ENCODE measurements around the gene IBA57.

The IBA57 gene

DNA sequence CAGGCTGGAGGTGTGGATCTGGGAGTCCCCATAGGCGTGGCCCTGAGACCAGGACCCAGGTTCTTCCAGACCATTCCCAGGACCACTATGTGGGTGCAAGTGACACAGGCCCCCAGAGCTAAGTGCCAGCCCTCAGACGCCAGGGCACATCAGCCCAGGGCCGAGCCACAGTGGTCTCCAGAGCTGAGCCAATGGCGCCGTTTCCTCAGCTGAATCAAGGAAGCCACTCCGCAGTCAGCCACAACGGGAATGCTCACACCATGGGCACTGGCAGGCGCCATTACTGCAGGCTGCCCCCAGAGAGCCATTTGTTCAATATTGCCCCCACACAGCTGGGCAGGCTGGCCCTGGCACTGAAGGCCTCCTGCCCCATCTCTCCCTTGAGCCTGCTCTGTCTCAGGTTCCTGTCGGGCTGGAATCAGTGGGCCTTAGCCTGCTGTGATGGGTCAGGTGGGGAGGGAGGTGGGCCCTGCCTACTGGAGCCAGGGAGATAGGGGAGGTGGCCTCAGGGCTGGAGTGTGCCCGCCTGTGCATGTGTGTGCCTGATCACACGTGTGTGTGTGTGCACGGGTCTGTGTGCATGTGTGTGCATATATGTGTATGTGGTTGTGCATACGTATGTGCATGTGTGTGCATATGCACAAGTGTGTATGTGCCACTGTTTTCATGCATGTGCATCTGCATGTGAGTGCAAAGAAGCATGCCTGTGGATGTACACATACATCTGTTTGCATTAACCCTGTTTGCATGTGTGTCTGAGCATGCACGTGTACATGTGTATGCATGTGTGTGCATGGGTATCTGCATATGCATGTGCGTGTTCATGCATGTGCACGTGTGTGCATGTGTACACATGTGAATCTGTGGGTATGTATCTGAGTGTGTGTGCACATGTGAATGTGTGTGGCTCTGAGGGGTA lies 9.7 kb upstream of the IBA57 start:
- no peak for DNase-seq (ENCODE audit: low read depth in 4 of 4, low spot score in 1 of 4)

DNA sequence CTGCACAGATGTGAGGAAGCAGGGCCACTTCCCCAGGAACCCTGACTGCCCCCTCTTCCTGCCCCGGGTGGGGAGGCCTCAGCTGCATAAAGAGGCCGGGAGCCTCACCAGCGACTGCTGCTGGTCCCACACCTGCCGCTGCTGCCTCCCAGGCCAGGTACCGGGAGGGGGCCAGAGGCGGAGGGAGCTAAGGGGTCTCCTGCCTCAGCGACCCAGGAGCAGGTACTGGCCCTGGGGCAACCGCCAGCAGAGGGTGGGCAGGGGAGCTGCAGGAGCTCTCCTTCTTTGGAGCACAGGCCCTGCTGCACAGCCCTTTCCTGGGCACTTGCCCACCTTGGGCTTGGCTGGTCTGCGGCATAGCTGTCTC lies 9.1 kb upstream of the IBA57 start:
- no peak for DNase-seq (ENCODE audit: low read depth in 4 of 4, low spot score in 1 of 4)

DNA sequence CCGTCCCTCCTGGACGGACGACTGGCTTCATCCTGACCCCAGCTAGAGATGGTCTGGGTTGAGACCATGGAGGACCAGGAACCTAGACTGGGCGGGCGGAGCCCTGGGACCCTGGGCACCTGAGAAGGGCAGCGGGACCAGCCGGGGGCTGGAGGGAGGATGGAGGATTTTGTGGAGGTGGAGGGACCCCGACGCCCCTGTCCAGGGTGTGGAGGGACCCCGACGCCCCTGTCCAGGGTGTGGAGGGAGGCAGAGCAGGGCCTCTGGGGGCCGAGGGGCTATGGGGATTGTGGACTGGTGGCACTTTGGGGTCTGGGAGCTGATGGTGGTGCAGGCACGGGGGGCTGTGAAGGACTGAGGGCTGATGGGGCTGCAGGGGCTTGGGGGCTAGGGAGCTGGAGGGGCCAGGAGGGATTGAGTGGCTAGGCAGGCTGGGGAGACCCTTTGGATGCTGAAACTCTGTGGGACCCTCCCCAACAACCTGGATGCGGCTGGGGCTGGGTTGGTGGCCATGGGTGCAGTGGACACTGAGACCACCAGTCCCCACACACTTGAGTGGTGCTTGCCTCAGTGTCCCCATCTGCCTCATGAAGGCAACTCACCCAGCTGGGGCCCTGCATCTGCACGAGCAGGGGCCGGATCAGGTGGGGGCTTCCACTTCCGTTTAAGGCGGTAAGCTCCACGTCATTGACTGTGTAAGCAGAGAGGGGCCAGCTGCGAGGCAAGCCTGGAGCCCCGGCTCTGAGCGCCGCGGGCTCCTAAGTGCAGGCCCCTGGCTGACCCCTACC lies 8.5 kb upstream of the IBA57 start:
- DNase-seq (ENCODE audit: low read depth in 4 of 4, low spot score in 1 of 4) = no peak

DNA sequence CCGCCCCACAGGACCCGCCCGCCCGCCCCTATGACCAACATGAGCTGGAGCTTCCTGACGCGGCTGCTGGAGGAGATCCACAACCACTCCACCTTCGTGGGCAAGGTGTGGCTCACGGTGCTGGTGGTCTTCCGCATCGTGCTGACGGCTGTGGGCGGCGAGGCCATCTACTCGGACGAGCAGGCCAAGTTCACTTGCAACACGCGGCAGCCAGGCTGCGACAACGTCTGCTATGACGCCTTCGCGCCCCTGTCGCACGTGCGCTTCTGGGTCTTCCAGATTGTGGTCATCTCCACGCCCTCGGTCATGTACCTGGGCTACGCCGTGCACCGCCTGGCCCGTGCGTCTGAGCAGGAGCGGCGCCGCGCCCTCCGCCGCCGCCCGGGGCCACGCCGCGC lies 7.9 kb upstream of the IBA57 start:
- DNase-seq (ENCODE audit: low read depth in 4 of 4, low spot score in 1 of 4) = no peak

DNA sequence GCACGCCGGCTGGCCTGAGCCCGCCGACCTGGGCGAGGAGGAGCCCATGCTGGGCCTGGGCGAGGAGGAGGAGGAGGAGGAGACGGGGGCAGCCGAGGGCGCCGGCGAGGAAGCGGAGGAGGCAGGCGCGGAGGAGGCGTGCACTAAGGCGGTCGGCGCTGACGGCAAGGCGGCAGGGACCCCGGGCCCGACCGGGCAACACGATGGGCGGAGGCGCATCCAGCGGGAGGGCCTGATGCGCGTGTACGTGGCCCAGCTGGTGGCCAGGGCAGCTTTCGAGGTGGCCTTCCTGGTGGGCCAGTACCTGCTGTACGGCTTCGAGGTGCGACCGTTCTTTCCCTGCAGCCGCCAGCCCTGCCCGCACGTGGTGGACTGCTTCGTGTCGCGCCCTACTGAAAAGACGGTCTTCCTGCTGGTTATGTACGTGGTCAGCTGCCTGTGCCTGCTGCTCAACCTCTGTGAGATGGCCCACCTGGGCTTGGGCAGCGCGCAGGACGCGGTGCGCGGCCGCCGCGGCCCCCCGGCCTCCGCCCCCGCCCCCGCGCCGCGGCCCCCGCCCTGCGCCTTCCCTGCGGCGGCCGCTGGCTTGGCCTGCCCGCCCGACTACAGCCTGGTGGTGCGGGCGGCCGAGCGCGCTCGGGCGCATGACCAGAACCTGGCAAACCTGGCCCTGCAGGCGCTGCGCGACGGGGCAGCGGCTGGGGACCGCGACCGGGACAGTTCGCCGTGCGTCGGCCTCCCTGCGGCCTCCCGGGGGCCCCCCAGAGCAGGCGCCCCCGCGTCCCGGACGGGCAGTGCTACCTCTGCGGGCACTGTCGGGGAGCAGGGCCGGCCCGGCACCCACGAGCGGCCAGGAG lies 7.2 kb upstream of the IBA57 start:
- DNase-seq (ENCODE audit: low read depth in 4 of 4, low spot score in 1 of 4) = no peak

DNA sequence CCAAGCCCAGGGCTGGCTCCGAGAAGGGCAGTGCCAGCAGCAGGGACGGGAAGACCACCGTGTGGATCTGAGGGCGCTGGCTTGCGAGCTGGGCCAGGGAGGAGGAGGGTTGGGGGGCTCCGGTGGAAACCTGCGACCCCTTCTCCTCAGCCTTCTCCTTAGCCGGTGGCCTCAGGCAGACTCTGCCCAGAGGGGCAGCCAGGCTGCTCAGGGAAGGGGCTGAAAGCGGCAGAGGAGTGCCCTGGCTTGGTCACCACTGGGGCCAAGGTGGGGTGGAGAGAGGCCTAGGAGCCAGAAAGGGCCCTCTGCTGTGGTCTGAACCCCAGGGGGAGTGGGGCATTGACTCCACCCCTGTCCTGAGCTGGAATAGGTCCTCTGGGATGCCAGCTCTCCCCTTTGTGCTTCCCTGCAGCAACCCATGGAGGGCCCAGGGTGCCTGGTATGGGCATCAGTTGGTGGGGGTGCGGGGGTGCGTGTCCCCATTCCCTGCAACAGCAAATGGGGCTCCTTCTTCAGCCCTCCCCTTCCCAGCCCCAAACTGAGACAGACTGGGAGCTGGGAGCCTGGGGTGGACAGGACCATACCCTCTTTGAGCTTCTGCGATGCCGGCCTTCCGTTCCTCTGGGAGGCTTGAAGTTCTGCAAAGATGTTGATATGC lies 6.5 kb upstream of the IBA57 start:
- no peak for DNase-seq (ENCODE audit: low read depth in 4 of 4, low spot score in 1 of 4)

- DNase-seq (ENCODE audit: low read depth in 4 of 4, low spot score in 1 of 4) = no peak
Observed at GRCh38 chr1:228160201-228160761, 5.3 kb upstream of the IBA57 start.

DNA sequence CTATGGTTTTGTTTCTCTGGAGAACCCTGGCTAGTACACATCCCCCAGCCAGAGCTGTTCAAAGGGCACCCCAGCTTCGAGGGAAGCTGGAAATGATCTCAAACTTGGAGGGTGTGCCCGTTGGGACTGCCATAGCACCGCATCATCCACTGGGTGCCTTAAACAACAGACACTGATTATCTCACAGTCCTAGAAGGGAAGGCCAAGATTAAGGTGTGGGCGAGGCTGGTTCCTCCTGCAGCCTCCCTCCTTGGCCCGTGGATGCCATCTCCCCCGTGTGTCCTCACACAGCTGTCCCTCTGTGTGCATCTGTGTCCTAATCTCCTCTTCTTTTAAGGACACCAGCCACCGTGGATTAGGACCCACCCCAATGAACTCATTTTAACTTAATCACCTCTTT lies 4.2 kb upstream of the IBA57 start:
- DNase-seq (ENCODE audit: low read depth in 4 of 4, low spot score in 1 of 4) = no peak

DNA sequence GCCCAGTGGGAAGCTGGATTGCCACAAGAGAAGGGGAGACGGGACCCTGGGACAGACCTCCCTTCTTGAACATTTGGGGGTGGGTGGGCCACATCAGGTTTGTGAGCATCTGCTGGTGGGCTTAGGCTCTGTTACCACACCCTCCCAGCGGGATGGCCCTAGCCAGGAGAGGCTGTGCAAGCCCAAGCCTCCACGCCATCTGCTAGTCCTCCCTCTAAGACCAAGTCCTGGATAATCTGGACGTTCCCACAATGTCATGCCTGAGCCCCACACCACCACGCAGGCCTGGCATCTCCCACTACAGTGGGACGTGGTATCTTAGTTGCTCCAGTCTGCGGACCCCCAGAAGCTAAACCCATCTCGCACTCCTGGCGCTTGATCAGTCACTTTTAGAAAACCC lies 3.7 kb upstream of the IBA57 start:
- no peak for DNase-seq (ENCODE audit: low read depth in 4 of 4, low spot score in 1 of 4)

DNA sequence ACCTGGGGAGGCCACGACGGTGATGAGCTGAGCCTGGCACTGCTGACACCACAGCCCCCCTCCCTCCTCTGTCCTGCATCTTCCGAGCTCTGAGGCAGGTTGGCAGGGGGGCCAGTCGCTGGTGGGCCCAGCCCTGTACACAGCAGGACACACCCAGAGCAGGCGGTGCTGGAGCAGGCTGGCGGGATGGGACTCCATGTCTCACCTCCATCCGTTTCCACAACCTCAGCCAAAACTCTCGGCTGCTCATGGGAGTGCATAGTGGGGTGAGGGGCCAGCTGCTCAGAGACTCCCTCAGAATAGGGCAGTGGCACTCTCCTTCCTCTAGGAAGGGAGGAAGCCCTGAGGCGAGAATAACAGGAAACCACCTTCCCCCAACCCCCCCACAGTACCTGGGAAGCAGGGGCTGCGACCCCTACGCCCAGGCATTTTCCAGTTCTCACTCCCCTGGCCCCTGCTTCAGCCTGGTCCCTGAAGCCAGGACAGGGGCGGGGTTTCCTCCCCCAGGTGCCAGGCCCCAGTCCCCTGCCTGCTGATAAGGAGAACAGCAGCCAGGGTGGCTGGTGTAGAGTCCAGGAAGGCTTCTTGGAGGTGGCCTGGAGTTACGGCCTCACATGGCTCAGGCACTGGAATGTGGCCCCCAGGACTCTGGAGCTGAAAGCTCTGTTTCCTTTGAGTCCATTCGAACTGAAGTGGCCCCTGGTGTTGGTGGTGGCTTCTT lies 3.2 kb upstream of the IBA57 start:
- DNase-seq (ENCODE audit: low read depth in 4 of 4, low spot score in 1 of 4) = no peak

GRCh38 chr1:228163007-228163753 lies 2.4 kb upstream of the IBA57 start:
- DNase-seq (ENCODE audit: low read depth in 4 of 4, low spot score in 1 of 4) = no peak

DNA sequence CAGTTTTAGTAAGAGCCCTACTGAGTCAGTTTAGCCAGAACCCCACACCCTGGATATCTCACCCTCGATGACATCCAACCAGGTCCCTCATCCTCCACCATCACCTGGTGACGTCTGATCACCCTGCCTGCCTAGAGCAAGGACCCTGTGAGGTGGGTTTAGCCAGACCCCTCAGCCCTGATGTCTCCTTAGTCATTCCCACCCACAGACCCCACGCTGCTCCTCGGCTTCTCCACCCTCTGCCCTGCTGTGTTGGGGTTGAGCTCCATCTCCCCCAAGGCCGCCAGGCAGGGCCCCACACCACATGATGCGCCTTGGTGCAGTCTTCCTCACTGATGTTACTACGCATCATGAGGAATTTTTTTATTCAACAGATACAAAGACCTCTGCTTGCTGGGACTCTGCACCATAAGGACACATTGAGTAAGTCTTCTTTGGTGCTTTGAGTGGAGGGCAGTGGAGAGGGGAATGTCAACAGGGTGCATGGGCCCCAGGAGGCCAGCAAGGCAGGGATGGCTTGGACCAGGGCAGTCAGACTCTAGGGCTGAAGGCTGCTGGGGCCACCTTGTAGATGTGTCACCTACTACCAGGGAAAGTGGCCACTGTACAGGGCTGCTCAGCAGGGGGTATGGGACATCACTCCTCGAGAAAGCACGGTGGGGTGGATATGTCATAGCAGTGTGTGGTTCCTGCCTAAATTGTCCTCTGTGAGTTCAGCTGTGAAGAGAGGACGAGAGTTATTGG lies 1.7 kb upstream of the IBA57 start:
- DNase-seq (ENCODE audit: low read depth in 4 of 4, low spot score in 1 of 4) = no peak

GRCh38 chr1:228164561-228165371 lies 838 bp upstream of the IBA57 start:
- no peak for DNase-seq (ENCODE audit: low read depth in 4 of 4, low spot score in 1 of 4)

- DNase-seq (ENCODE audit: low read depth in 4 of 4, low spot score in 1 of 4) = peak in 2 of 4 experiments; percentile 29 to 31
Observed at GRCh38 chr1:228166170-228166936, 749 bp downstream of the IBA57 start.

- no peak for DNase-seq (ENCODE audit: low read depth in 4 of 4, low spot score in 1 of 4)
Observed at GRCh38 chr1:228168563-228169270, 3.1 kb downstream of the IBA57 start.

DNA sequence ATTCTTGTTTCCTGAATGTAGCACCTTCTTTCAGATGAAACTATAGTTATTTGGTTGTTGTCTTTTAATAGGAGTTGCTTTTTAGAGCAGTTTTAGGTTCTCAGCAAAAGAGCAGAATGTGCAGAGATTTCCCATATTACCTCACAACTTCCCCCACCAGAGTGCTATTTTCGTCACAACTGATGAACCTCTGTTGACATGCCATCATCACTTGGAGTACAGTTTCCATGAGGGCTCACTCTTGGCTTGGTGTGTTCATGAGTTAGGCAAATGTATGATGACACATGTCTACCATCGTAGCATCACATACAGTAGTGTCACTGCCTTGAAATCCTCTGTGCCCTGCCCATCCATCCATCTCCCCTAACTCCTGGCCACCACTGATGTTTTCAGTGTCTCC lies 3.7 kb downstream of the IBA57 start:
- no peak for DNase-seq (ENCODE audit: low read depth in 4 of 4, low spot score in 1 of 4)
